Smooth muscle cell (in vitro differentiated cells): ENCODE data around the gene TRPC4AP. TPM values are rescaled to one million over a fixed set of nuclear protein-coding genes. Genes with fewer than 3 reads are reported as not detected.

Experiments used
- DNase-seq: peaks from one replicate; lab custom pipeline; 2025; ENCODE audit not compliant: unreplicated experiment; lab: John Stamatoyannopoulos, UW
- H2AFZ ChIP-seq: fragments of 200-600 bp; sonication (generic); 2 replicates; pipeline ENCODE4 v1.6.0; 2016; ENCODE audit warnings: antibody characterized with exemption, low read depth, mild to moderate bottlenecking
- H3F3A ChIP-seq: fragments of 200-600 bp; sonication (generic); 2 replicates; pipeline ENCODE4 v1.6.0; 2017; ENCODE audit warnings: antibody characterized with exemption, low read depth
- H3K27ac ChIP-seq: fragments of 200-600 bp; sonication (generic); 2 replicates; pipeline ENCODE4 v1.5.1; 2016; ENCODE audit warnings: low read depth, mild to moderate bottlenecking
- H3K27me3 ChIP-seq: fragments of 200-600 bp; sonication (generic); 2 replicates; pipeline ENCODE4 v1.6.1; 2016; ENCODE audit warnings: low read depth, mild to moderate bottlenecking
- H3K36me3 ChIP-seq: fragments of 200-600 bp; sonication (generic); 2 replicates; pipeline ENCODE4 v1.5.1; 2016; ENCODE audit warnings: low read depth
- H3K4me1 ChIP-seq: fragments of 200-600 bp; sonication (generic); 2 replicates; pipeline ENCODE4 v1.5.1; 2016; ENCODE audit warnings: low read depth
- H3K4me2 ChIP-seq: fragments of 200-600 bp; sonication (generic); 2 replicates; pipeline ENCODE4 v1.6.0; 2016; ENCODE audit warnings: mild to moderate bottlenecking
- H3K4me3 ChIP-seq: fragments of 200-600 bp; sonication (generic); 2 replicates; pipeline ENCODE4 v1.5.1; 2016; ENCODE audit warnings: mild to moderate bottlenecking
- H3K79me2 ChIP-seq: fragments of 200-600 bp; sonication (generic); 2 replicates; pipeline ENCODE4 v1.6.0; 2016; ENCODE audit warnings: low read depth, mild to moderate bottlenecking
- H3K9ac ChIP-seq: fragments of 200-600 bp; sonication (generic); 2 replicates; pipeline ENCODE4 v1.6.0; 2016; ENCODE audit warnings: low read depth
- H3K9me3 ChIP-seq: fragments of 200-600 bp; sonication (generic); replicated peaks from 2 replicates; pipeline ENCODE4 v1.5.1; 2016; ENCODE audit warnings: low read depth
- H4K20me1 ChIP-seq: fragments of 200-600 bp; sonication (generic); 2 replicates; pipeline ENCODE4 v1.6.0; 2016; ENCODE audit warnings: low read depth
- CTCF ChIP-seq: fragments of 200-600 bp; sonication (generic); IDR thresholded peaks from 2 replicates; pipeline ENCODE4 v1.5.1; 2017; ENCODE audit warnings: borderline replicate concordance, mild to moderate bottlenecking, antibody characterized with exemption; ENCODE audit not compliant: insufficient read depth, poor library complexity, severe bottlenecking
- WGBS: methylation state at CpG from one replicate; pipeline ENCODE4 v1.1.7; 2016; ENCODE audit warnings: low lambda C conversion rate; 5-methylcytosine and 5-hydroxymethylcytosine counted together
- polyA plus RNA-seq: library from polyadenylated mRNA; unstranded; fragments of >200 nt; fragmentation: Nextera tagmentation; extraction: Ambion mirVana; gene quantifications from 2 replicates; pipeline ENCODE4 v1.2.1, GENCODE V29; 2016
- total RNA-seq: library from RNA; depleted of rRNA; stranded (reverse); fragments of >200 nt; gene quantifications from 2 replicates; pipeline ENCODE4 v1.2.3, GENCODE V29; 2014

Gene TRPC4AP
- total and polyA plus RNA-seq, 2 experiments from 2014 or later = 77.3 to 95.4 TPM

GRCh38 chr20:35108921-35109320 is 16.3 kb upstream of the TRPC4AP start:
- no peaks in the 10 kb centered on the region for H4K20me1 ChIP-seq
- 80% methylated on average over 4 of the region's 4 CpGs for WGBS
- DNase-seq = no peak
- no peak overlapping the region for H3K4me3 ChIP-seq
- no peaks in the 10 kb centered on the region for H3F3A ChIP-seq
- H3K4me2 ChIP-seq = no peak overlapping the region
- no peaks in the 10 kb centered on the region for H3K79me2 ChIP-seq
- no peak for TF ChIP-seq CTCF
- no peaks in the 10 kb centered on the region for H3K27me3 ChIP-seq
- no peak overlapping the region for H3K9ac ChIP-seq
- H3K36me3 ChIP-seq = no peaks in the 10 kb centered on the region
- H3K27ac ChIP-seq = no peak overlapping the region
- H3K9me3 ChIP-seq = no peaks in the 10 kb centered on the region
- H3K4me1 ChIP-seq = no peaks in the 10 kb centered on the region
- H2AFZ ChIP-seq = no peak overlapping the region

- H3K36me3 ChIP-seq = no peaks in the 10 kb centered on the region
- H3K27me3 ChIP-seq = no peaks in the 10 kb centered on the region
- H3K79me2 ChIP-seq = no peaks in the 10 kb centered on the region
- H2AFZ ChIP-seq = no peak overlapping the region
- no peak overlapping the region for H3K4me3 ChIP-seq
- no peaks in the 10 kb centered on the region for H4K20me1 ChIP-seq
- no peaks in the 10 kb centered on the region for H3K4me1 ChIP-seq
- no peak overlapping the region for H3K27ac ChIP-seq
- TF ChIP-seq CTCF = no peak
- no peak overlapping the region for H3K4me2 ChIP-seq
- no peaks in the 10 kb centered on the region for H3K9me3 ChIP-seq
- DNase-seq = no peak
- H3F3A ChIP-seq = no peaks in the 10 kb centered on the region
- H3K9ac ChIP-seq = no peak overlapping the region
- WGBS = 95% methylated on average over 1 of the region's 1 CpG
Measured at GRCh38 chr20:35106827-35107380, 14.3 kb upstream of the TRPC4AP start.

GRCh38 chr20:35104685-35105295 is 12.2 kb upstream of the TRPC4AP start:
- no peak overlapping the region for H3K4me2 ChIP-seq
- H3F3A ChIP-seq = no peaks in the 10 kb centered on the region
- no peaks in the 10 kb centered on the region for H3K36me3 ChIP-seq
- H3K9ac ChIP-seq = no peak overlapping the region
- no peak overlapping the region for H3K27ac ChIP-seq
- H4K20me1 ChIP-seq = no peaks in the 10 kb centered on the region
- 86% methylated on average over 3 of the region's 3 CpGs for WGBS
- H2AFZ ChIP-seq = no peak overlapping the region
- no peaks in the 10 kb centered on the region for H3K4me1 ChIP-seq
- H3K4me3 ChIP-seq = no peak overlapping the region
- no peak for DNase-seq
- H3K9me3 ChIP-seq = no peaks in the 10 kb centered on the region
- TF ChIP-seq CTCF = no peak
- H3K79me2 ChIP-seq = no peaks in the 10 kb centered on the region
- no peaks in the 10 kb centered on the region for H3K27me3 ChIP-seq

- H3K36me3 ChIP-seq = no peaks in the 10 kb centered on the region
- no peak overlapping the region for H2AFZ ChIP-seq
- peaks cover 3% of the 10 kb centered on the region for H3F3A ChIP-seq
- H3K27me3 ChIP-seq = no peaks in the 10 kb centered on the region
- no peaks in the 10 kb centered on the region for H3K4me1 ChIP-seq
- no peak overlapping the region for H3K4me3 ChIP-seq
- H3K79me2 ChIP-seq = no peaks in the 10 kb centered on the region
- TF ChIP-seq CTCF = no peak
- H3K9ac ChIP-seq = no peak overlapping the region
- WGBS = 94% methylated on average over 8 of the region's 8 CpGs
- H3K9me3 ChIP-seq = no peaks in the 10 kb centered on the region
- H3K27ac ChIP-seq = no peak overlapping the region
- H3K4me2 ChIP-seq = no peak overlapping the region
- DNase-seq = no peak
- H4K20me1 ChIP-seq = no peaks in the 10 kb centered on the region
Measured at GRCh38 chr20:35101620-35102019, 9.0 kb upstream of the TRPC4AP start.
